ENCODE data around the gene PROX1.

PROX1 gene

GRCh38 chr1:213982289-213982671 is 5.5 kb upstream of the PROX1 start:
- no peak for DNase-seq (ENCODE audit: low read depth)

- DNase-seq (ENCODE audit: low read depth), result no peak
These were observed 4.9 kb upstream of the PROX1 start for GRCh38 chr1:213982672-213983492.

DNA sequence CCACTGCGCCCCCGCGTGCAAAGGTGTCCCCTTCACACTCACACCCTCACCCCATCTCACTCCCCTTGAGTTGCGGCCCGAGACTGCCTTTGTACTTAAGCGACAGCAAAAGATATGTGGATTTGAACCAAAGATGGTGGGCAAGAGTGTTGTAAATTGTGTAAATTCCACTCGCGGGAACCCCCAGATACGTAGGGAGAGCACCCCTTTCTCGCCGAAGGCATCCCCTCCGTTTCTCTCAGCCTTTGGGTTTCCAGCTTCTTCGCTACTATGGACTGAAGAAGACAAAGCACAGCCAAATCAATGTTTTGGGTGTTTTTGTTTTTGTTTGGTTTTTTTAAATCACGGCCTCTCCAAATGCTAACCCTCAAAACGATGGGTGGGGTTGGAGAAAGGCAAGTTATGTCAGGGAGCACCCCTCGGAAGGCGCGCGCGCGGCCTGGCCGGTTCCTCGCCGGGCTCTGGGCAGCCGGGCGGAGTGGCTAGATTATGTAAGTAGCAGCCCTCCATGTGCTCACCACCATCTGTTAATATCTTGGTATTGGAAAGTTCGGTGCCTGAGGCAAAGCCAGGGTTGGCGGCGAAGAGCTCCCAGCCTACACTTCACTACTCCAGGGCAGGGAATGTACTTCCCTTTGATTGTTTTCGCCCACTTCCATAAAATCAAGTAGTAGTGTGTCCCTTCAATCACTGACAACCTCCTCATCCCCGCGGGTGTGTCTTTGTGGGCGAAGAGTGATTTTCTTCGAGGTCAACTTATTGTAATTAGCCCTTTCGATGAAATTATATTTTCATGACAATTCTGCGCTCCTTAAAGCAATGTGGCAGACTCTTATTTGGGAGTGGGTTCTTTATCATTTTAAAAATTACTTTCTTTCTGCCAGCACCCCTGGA is 4.0 kb upstream of the PROX1 start:
- no peak for DNase-seq (ENCODE audit: low read depth)

- DNase-seq (ENCODE audit: low read depth), result no peak
These were observed 3.2 kb upstream of the PROX1 start for GRCh38 chr1:213984387-213985208.

GRCh38 chr1:213985209-213986019 is 2.4 kb upstream of the PROX1 start:
- no peak for DNase-seq (ENCODE audit: low read depth)

DNA sequence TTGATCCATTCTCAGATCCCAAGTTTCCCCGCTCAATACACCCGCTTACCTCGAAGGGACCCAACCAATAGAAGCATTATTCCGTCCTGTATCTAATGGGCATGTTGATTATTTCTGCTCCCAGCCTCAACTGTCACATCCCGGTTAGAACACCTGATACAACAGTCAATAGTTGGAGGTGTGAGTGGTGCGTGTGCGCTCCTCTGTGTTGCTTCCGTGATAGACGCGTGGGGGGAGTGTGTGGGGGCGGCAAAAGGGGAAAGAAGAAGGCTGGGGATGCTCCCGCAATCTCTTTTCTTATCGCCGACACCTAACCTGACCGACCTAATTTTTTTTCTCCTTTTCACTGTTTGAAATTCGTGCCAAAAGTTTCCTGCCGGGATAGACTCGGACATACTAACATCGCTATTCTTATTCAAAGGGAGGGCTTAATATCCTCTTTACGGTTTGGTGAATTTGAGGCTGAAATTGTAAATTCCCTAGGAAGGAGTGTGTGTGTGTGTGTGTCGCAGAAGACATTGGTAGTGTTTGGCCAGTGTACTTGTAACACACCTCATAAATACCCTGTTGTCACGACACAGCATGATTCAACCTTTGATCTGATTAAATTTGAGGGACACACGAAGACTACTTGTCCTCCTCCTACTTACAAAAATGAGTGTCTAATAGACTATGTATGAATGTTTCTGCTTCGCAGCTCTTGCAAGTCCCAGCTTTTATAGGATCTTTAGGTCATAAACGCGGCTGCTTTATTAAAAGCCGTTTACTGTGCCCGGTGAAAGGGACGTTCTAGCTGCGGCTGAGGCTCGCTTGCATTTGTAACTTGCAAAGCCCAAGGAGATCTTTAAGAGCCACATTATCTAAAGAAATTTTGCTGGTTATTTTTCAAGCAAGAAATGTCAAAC is 1.5 kb upstream of the PROX1 start:
- no peak for DNase-seq (ENCODE audit: low read depth)

DNA sequence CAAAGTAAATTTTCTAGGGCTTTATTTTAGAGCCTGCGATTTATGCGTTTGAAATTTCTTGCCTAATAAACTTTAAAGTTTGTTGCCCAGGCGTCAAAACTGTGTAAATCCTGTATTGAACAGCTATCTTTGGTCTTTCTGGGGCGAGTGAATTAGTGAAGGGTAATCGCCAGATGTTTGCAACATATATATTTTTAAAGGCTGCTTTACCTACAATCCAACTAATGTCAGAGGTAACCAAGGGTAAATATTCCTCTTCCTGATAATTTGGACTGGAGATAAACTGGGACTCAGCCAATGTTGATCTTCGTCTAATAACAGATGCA is 885 bp upstream of the PROX1 start:
- no peak for DNase-seq (ENCODE audit: low read depth)

DNA sequence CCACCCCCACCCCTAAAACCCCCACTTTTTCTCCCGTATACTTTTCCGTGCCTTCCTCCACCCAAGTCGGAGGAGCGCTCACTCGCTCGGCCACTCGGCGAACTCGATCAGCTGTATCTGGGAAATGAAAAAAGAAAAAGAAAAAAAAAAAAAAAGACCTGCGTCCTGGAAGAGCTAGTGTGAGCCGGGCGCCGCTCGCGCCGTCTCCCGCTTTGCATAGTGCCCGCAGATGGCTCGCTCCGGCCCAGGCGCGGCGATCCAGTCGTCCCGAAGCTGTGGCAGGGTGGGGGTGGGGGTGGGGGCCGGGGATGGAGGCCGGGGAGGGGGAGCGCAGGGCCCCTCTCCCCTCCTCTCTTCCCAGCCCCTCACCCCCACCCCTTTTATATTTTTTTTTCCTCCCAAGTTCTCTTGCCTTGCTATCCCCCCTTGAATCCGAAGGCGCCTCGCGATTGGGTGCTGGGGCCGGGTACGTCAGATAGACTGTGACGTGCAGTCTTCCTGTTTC is 299 bp upstream of the PROX1 start:
- no peak for DNase-seq (ENCODE audit: low read depth)

DNA sequence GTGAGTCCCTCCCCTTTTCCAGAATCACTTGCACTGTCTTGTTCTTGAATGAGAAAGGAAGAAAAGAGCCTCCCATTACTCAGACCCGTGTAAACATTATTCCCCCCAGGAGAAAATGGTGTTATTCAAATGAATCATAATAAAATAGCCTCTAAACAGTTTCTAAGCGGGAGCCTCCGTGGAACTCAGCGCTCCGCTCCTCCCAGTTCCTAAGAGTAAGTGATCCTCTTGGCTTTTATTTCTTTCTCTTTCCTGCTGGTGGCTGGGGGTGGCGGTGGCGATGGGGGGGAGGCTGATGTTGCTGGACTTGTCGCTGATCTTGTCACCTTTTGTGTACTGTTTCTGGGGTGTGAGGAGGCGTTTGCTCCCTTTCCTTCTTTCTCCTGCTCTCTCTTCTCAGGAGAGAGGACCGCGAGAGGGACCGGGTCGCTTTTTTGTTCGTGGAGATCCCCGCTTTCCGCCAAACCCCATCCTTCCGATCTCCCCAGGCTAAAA is 781 bp downstream of the PROX1 start:
- no peak for DNase-seq (ENCODE audit: low read depth)

- no peak for DNase-seq (ENCODE audit: low read depth)
These were observed 1.5 kb downstream of the PROX1 start for GRCh38 chr1:213989002-213989855.

GRCh38 chr1:213993929-213994328 is 6.2 kb downstream of the PROX1 start:
- no peak for DNase-seq (ENCODE audit: low read depth)

DNA sequence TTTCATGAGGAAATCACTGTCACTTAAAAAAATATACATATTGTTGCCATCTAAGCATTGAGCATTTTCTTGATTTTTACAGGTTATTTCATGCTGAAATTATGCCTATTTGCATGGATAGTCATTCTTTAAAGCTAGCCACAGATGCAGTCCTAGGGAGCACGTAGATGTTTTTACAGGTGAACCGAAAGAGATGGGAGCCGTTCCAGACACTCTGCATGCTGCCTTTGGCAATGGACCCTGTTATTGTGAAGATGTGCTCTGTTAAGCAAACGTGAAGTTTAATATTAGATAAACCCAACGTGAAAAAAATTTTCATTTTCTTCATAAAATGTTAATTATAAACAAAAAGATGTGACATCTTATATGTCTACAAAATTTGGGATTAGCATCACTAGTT is 7.1 kb downstream of the PROX1 start:
- DNase-seq (ENCODE audit: low read depth), result no peak

DNA sequence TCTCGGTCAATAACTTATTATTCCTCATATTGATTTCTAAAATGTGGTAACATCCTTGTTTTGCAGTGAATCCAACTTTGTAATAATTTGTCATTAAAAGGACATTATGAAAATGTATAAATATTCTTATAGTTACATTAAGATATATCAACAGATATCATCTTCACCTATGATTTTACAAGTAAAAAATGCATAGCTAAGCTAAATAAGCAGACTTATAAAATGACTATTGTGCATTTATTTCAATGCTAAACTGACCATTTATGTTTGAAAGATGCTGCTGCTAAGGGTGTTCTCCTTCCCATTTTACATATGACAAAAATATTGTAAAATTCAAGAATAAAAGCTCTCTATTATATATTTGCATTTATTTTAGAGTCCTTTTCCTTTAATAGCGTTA is 7.8 kb downstream of the PROX1 start:
- DNase-seq (ENCODE audit: low read depth), result no peak

DNA sequence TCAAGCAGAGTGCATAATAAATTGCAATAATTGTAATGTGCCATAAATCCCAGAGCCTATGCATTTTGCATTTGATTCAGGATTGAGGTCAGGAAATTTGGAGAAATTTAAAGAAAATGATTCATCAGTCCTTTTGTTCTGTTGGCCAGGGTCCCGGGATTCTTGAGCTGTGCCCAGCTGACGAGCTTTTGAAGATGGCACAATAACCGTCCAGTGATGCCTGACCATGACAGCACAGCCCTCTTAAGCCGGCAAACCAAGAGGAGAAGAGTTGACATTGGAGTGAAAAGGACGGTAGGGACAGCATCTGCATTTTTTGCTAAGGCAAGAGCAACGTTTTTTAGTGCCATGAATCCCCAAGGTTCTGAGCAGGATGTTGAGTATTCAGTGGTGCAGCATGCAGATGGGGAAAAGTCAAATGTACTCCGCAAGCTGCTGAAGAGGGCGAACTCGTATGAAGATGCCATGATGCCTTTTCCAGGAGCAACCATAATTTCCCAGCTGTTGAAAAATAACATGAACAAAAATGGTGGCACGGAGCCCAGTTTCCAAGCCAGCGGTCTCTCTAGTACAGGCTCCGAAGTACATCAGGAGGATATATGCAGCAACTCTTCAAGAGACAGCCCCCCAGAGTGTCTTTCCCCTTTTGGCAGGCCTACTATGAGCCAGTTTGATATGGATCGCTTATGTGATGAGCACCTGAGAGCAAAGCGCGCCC is 8.7 kb downstream of the PROX1 start:
- no peak for DNase-seq (ENCODE audit: low read depth)

DNA sequence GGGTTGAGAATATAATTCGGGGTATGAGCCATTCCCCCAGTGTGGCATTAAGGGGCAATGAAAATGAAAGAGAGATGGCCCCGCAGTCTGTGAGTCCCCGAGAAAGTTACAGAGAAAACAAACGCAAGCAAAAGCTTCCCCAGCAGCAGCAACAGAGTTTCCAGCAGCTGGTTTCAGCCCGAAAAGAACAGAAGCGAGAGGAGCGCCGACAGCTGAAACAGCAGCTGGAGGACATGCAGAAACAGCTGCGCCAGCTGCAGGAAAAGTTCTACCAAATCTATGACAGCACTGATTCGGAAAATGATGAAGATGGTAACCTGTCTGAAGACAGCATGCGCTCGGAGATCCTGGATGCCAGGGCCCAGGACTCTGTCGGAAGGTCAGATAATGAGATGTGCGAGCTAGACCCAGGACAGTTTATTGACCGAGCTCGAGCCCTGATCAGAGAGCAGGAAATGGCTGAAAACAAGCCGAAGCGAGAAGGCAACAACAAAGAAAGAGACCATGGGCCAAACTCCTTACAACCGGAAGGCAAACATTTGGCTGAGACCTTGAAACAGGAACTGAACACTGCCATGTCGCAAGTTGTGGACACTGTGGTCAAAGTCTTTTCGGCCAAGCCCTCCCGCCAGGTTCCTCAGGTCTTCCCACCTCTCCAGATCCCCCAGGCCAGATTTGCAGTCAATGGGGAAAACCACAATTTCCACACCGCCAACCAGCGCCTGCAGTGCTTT is 9.4 kb downstream of the PROX1 start:
- DNase-seq (ENCODE audit: low read depth), result no peak

DNA sequence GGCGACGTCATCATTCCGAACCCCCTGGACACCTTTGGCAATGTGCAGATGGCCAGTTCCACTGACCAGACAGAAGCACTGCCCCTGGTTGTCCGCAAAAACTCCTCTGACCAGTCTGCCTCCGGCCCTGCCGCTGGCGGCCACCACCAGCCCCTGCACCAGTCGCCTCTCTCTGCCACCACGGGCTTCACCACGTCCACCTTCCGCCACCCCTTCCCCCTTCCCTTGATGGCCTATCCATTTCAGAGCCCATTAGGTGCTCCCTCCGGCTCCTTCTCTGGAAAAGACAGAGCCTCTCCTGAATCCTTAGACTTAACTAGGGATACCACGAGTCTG is 10.0 kb downstream of the PROX1 start:
- DNase-seq (ENCODE audit: low read depth), result no peak

- DNase-seq (ENCODE audit: low read depth), result no peak
These were observed 11.0 kb downstream of the PROX1 start for GRCh38 chr1:213998785-213999184.

DNA sequence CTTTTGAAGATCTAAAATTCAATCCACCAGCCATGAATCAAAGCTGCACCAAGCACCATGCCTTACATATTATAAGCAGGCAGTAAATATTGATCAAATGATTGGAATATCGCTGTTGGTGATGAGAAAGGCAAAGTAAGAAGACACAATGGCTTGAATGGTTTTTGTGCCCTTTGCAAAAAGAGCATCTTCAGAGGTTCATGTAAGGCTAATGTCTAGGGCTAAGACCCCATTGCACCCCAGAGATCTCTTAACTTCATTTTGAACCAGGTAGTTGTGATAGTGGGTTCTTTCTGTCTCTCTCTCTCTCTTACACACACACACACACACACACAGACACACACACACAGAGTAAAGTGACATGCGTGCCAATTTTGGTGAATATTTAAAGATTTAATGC is 12.0 kb downstream of the PROX1 start:
- DNase-seq (ENCODE audit: low read depth), result no peak

Data from activated T-helper 9 cell treated with anti-CD3 and anti-CD28 coated beads, Interleukin-2, amount 50 U/mL, for 16 hours (primary cell).